ENCODE measurements around the gene PCYT1B.
"Not testable (repeated sequence)": the region's sequence is repeated elsewhere in the genome, so short reads cannot be mapped to it uniquely, and the experiment has no call there.

PCYT1B gene

DNA sequence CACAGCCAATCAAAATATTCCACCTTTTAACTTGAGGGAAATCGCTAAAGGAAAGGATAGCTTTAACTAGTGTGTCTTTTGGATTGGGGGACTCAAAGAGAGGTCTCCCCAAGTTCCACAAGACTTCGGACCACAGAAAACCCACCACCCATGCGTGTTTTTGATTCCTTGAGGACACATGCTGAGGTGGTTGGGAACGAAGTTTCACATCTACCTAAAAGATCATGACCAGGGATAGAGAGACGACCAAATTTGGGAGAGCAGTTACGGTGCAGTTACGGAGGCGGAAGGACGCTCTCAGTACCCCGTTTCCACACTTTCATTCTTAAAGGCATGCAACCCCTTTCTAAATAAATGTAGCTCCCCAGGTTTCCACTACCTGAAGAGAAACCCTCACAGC, 1.1 kb downstream of the PCYT1B start:
- no peaks in the 10 kb centered on the region; the same call in 1 of the 2 replicates for H3K36me3 ChIP-seq (ENCODE audit: control insufficient read depth, insufficient read depth, low read length)
- no peaks in the 10 kb centered on the region for H3K27me3 ChIP-seq (ENCODE audit: control insufficient read depth, insufficient read depth, low read length)
- H3K9ac ChIP-seq (ENCODE audit: low read length), result peak overlapping the region; percentile 71
- peak overlapping the region; percentile 65 for H3K4me3 ChIP-seq (ENCODE audit: low read depth, low read length)
- peaks cover 14% of the 10 kb centered on the region for H3K4me1 ChIP-seq (ENCODE audit: control insufficient read depth, insufficient read depth, low read length)
- peak overlapping the region; percentile 22 for H3K27ac ChIP-seq (ENCODE audit: low read depth, low read length)
- no peaks in the 10 kb centered on the region for H3K9me3 ChIP-seq (ENCODE audit: control insufficient read depth, insufficient read depth, low read depth, low read length)

GRCh38 chrX:24643116-24643515, 4.0 kb downstream of the PCYT1B start:
- no peak overlapping the region for H3K9ac ChIP-seq (ENCODE audit: low read length)
- no peaks in the 10 kb centered on the region; the same call in 1 of the 2 replicates for H3K27me3 ChIP-seq (ENCODE audit: control insufficient read depth, insufficient read depth, low read length)
- no peaks in the 10 kb centered on the region for H3K9me3 ChIP-seq (ENCODE audit: control insufficient read depth, insufficient read depth, low read depth, low read length)
- H3K36me3 ChIP-seq (ENCODE audit: control insufficient read depth, insufficient read depth, low read length), result no peaks in the 10 kb centered on the region; the same call in 1 of the 2 replicates
- H3K27ac ChIP-seq (ENCODE audit: low read depth, low read length), result no peak overlapping the region
- peaks cover 12% of the 10 kb centered on the region for H3K4me1 ChIP-seq (ENCODE audit: control insufficient read depth, insufficient read depth, low read length)
- no peak overlapping the region for H3K4me3 ChIP-seq (ENCODE audit: low read depth, low read length)

DNA sequence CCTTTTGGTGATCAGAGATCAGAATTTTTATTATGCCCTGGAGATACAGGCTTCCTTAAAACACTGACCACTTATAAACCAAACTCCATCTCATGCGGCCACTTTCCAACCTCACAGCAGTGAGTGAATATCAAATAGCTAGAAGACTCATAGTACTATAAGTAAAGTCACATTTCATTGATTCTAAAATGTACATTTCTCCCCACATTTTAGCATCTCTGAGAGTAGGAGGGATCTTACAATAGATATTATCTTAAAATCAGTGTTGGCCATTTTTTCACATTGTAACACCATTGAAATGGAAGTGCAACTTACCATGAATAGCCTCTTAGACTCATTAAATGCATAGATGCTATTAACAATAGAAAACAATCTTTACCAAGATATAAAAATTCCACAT, 17.4 kb downstream of the PCYT1B start:
- H3K4me1 ChIP-seq (ENCODE audit: control insufficient read depth, insufficient read depth, low read length), result no peaks in the 10 kb centered on the region
- no peak overlapping the region for H3K9ac ChIP-seq (ENCODE audit: low read length)
- H3K27ac ChIP-seq (ENCODE audit: low read depth, low read length), result no peak overlapping the region

DNA sequence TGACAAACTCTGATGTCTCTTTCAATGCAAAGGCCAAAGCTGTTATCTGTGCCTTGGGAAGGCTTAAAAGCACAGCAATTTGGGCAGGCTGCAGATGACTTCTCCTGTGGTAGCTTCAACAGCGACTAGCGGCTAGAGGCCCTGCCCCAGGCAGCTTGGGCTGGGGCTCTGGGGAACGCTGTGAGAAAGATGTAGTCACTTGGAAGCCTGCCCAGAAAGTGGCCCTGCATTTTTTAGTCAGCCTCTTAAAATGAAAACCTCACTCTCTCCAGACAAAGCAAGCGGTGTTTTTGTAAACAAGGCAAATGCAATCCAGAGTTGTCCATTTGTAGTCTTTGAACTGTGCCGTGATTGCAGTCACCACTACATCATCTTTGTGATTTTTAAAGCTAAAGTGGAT, 27.5 kb downstream of the PCYT1B start:
- Histone ChIP-seq H3K27ac (ENCODE audit: low read depth, low read length) (no peak overlapping the region), H3K9ac (ENCODE audit: low read length) (no peak overlapping the region), H3K4me1 (ENCODE audit: control insufficient read depth, insufficient read depth, low read length) (no peaks in the 10 kb centered on the region; the same call in 1 of the 2 replicates), H3K9me3 (ENCODE audit: control insufficient read depth, insufficient read depth, low read depth, low read length) (no peaks in the 10 kb centered on the region), H3K36me3 (ENCODE audit: control insufficient read depth, insufficient read depth, low read length) (no peaks in the 10 kb centered on the region), H3K4me3 (ENCODE audit: low read depth, low read length) (no peak overlapping the region), H3K27me3 (ENCODE audit: control insufficient read depth, insufficient read depth, low read length) (no peaks in the 10 kb centered on the region; the same call in 1 of the 2 replicates)

More for the DNA sequence above, 17.4 kb downstream of the PCYT1B start:
- H3K36me3 ChIP-seq (ENCODE audit: control insufficient read depth, insufficient read depth, low read length), result 0 out of 2 replicates have a peak, but pooled peaks cover 2% of the 10 kb centered on the region
- no peak overlapping the region for H3K4me3 ChIP-seq (ENCODE audit: low read depth, low read length)
- no peaks in the 10 kb centered on the region; the same call in 1 of the 2 replicates for H3K27me3 ChIP-seq (ENCODE audit: control insufficient read depth, insufficient read depth, low read length)
- no peaks in the 10 kb centered on the region for H3K9me3 ChIP-seq (ENCODE audit: control insufficient read depth, insufficient read depth, low read depth, low read length)

DNA sequence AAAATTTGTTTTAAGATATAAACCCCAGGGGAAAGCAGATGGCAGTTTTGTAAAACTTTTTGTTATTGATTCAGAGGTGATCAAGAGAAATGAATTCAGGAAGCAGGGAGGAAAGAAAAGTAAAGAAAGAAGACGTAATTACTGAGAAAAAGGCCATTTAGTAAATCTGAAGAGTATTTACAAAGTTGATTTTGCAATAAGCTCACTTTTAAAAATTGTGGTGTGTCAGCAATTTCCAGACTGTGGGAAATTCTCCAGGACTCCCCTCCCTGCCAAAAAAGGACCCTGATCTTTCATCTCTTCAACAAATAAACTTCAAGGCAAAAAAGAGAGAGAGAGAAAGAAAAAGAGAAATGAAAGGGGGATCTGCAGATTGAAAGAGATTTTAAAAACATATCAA, 36.6 kb downstream of the PCYT1B start:
- no peaks in the 10 kb centered on the region; the same call in 1 of the 2 replicates for H3K27me3 ChIP-seq (ENCODE audit: control insufficient read depth, insufficient read depth, low read length)
- H3K4me3 ChIP-seq (ENCODE audit: low read depth, low read length), result no peak overlapping the region
- H3K4me1 ChIP-seq (ENCODE audit: control insufficient read depth, insufficient read depth, low read length), result no peaks in the 10 kb centered on the region
- no peak overlapping the region for H3K9ac ChIP-seq (ENCODE audit: low read length)
- H3K9me3 ChIP-seq (ENCODE audit: control insufficient read depth, insufficient read depth, low read depth, low read length), result no peaks in the 10 kb centered on the region
- peaks cover 23% of the 10 kb centered on the region for H3K36me3 ChIP-seq (ENCODE audit: control insufficient read depth, insufficient read depth, low read length)
- no peak overlapping the region for H3K27ac ChIP-seq (ENCODE audit: low read depth, low read length)

- H3K4me1 ChIP-seq (ENCODE audit: control insufficient read depth, insufficient read depth, low read length), result no peaks in the 10 kb centered on the region
- no peak overlapping the region for H3K4me3 ChIP-seq (ENCODE audit: low read depth, low read length)
- H3K36me3 ChIP-seq (ENCODE audit: control insufficient read depth, insufficient read depth, low read length), result peaks cover 33% of the 10 kb centered on the region
- H3K9ac ChIP-seq (ENCODE audit: low read length), result no peak overlapping the region
- no peaks in the 10 kb centered on the region for H3K9me3 ChIP-seq (ENCODE audit: control insufficient read depth, insufficient read depth, low read depth, low read length)
- H3K27me3 ChIP-seq (ENCODE audit: control insufficient read depth, insufficient read depth, low read length), result no peaks in the 10 kb centered on the region; the same call in 1 of the 2 replicates
- H3K27ac ChIP-seq (ENCODE audit: low read depth, low read length), result no peak overlapping the region
Measured at GRCh38 chrX:24607616-24608015, 39.5 kb downstream of the PCYT1B start.

DNA sequence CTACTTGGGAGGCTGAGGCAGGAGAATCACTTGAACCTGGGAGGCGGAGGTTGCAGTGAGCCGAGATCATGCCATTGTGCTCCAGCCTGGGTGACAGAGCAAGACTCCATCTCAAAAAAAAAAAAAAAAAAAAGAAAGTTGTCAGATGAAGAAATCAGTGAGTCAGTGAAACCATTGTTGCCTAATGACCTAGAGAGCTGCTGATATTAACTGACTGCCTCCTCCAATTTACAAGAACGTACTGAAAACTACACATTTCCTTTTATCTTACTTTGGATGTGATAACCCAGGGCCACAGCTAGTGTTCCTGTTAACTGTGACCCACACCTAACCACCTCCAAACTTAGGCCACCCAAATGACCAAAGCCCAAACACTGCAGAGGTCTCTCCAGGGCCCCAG, 41.2 kb downstream of the PCYT1B start:
- H3K9me3 ChIP-seq (ENCODE audit: control insufficient read depth, insufficient read depth, low read depth, low read length); H3K27ac ChIP-seq (ENCODE audit: low read depth, low read length); H3K4me3 ChIP-seq (ENCODE audit: low read depth, low read length); H3K4me1 ChIP-seq (ENCODE audit: control insufficient read depth, insufficient read depth, low read length); H3K9ac ChIP-seq (ENCODE audit: low read length); H3K27me3 ChIP-seq (ENCODE audit: control insufficient read depth, insufficient read depth, low read length): not testable (repeated sequence)
- peaks cover 33% of the 10 kb centered on the region for H3K36me3 ChIP-seq (ENCODE audit: control insufficient read depth, insufficient read depth, low read length)

- no peak overlapping the region for H3K4me3 ChIP-seq (ENCODE audit: low read depth, low read length)
- no peaks in the 10 kb centered on the region for H3K4me1 ChIP-seq (ENCODE audit: control insufficient read depth, insufficient read depth, low read length)
- no peaks in the 10 kb centered on the region; the same call in 1 of the 2 replicates for H3K27me3 ChIP-seq (ENCODE audit: control insufficient read depth, insufficient read depth, low read length)
- H3K9me3 ChIP-seq (ENCODE audit: control insufficient read depth, insufficient read depth, low read depth, low read length), result no peaks in the 10 kb centered on the region
- no peak overlapping the region for H3K9ac ChIP-seq (ENCODE audit: low read length)
- peaks cover 31% of the 10 kb centered on the region for H3K36me3 ChIP-seq (ENCODE audit: control insufficient read depth, insufficient read depth, low read length)
- H3K27ac ChIP-seq (ENCODE audit: low read depth, low read length), result no peak overlapping the region
Measured at GRCh38 chrX:24603191-24603590, 44.0 kb downstream of the PCYT1B start.

- Histone ChIP-seq H3K9me3 (ENCODE audit: control insufficient read depth, insufficient read depth, low read depth, low read length) (no peaks in the 10 kb centered on the region), H3K4me3 (ENCODE audit: low read depth, low read length) (no peak overlapping the region), H3K9ac (ENCODE audit: low read length) (no peak overlapping the region), H3K36me3 (ENCODE audit: control insufficient read depth, insufficient read depth, low read length) (peaks cover 18% of the 10 kb centered on the region), H3K27me3 (ENCODE audit: control insufficient read depth, insufficient read depth, low read length) (no peaks in the 10 kb centered on the region; the same call in 1 of the 2 replicates), H3K4me1 (ENCODE audit: control insufficient read depth, insufficient read depth, low read length) (no peaks in the 10 kb centered on the region), H3K27ac (ENCODE audit: low read depth, low read length) (no peak overlapping the region)
Measured at GRCh38 chrX:24601858-24602257, 45.3 kb downstream of the PCYT1B start.

- H3K27me3 ChIP-seq (ENCODE audit: control insufficient read depth, insufficient read depth, low read length), result peaks cover 5% of the 10 kb centered on the region; the same call in 1 of the 2 replicates
- H3K4me1 ChIP-seq (ENCODE audit: control insufficient read depth, insufficient read depth, low read length), result no peaks in the 10 kb centered on the region
- no peak overlapping the region for H3K4me3 ChIP-seq (ENCODE audit: low read depth, low read length)
- peaks cover 6% of the 10 kb centered on the region for H3K36me3 ChIP-seq (ENCODE audit: control insufficient read depth, insufficient read depth, low read length)
- no peaks in the 10 kb centered on the region for H3K9me3 ChIP-seq (ENCODE audit: control insufficient read depth, insufficient read depth, low read depth, low read length)
- no peak overlapping the region for H3K9ac ChIP-seq (ENCODE audit: low read length)
- H3K27ac ChIP-seq (ENCODE audit: low read depth, low read length), result no peak overlapping the region
Measured at GRCh38 chrX:24594501-24594900, 52.6 kb downstream of the PCYT1B start.

DNA sequence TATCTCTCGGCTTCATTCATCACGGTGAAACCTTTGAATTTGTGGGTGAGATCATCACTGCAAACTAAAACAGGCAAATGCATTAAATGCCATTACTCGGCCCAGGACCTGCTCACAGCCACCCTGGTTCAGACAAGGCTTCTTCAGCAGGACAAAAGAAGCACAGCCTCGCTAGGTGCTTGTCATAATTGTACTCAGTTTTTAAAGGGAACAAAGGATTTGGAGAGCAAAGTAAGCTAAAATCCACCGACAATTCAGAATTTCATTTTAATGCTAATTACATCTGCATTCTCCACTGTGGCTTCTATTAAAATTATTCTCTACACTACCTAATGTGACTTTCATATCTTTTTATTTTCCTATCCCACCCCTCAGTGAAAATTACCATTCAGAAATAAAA, 57.0 kb downstream of the PCYT1B start:
- Histone ChIP-seq H3K9me3 (ENCODE audit: control insufficient read depth, insufficient read depth, low read depth, low read length) (no peaks in the 10 kb centered on the region), H3K4me3 (ENCODE audit: low read depth, low read length) (no peak overlapping the region), H3K9ac (ENCODE audit: low read length) (no peak overlapping the region), H3K36me3 (ENCODE audit: control insufficient read depth, insufficient read depth, low read length) (peaks cover 37% of the 10 kb centered on the region), H3K27me3 (ENCODE audit: control insufficient read depth, insufficient read depth, low read length) (peaks cover 5% of the 10 kb centered on the region; the same call in 1 of the 2 replicates), H3K27ac (ENCODE audit: low read depth, low read length) (no peak overlapping the region), H3K4me1 (ENCODE audit: control insufficient read depth, insufficient read depth, low read length) (no peaks in the 10 kb centered on the region)
